Ishikawa (cell line): ENCODE data around the gene NEK7.

Experiments used
- EP300 ChIP-seq: IDR thresholded peaks from 2 replicates; pipeline ENCODE4 v1.6.1; 2012; ENCODE audit warnings: borderline replicate concordance
- NFIC ChIP-seq: IDR thresholded peaks from 2 replicates; pipeline ENCODE4 v1.6.1; 2012
- RAD21 ChIP-seq: IDR thresholded peaks from 2 replicates; pipeline ENCODE4 v1.6.1; 2012; ENCODE audit warnings: low read depth
- TAF1 ChIP-seq: IDR thresholded peaks from 2 replicates; pipeline ENCODE4 v1.6.1; 2012; ENCODE audit warnings: low read depth, mild to moderate bottlenecking
- TCF12 ChIP-seq: IDR thresholded peaks from 2 replicates; pipeline ENCODE4 v1.6.1; 2012; ENCODE audit warnings: low read depth
- TF ChIP-seq, protein P1 (sequence below): IDR thresholded peaks from 2 replicates; pipeline ENCODE4 v1.6.1; 2012; ENCODE audit warnings: low read depth, mild to moderate bottlenecking
- TF ChIP-seq, protein P2 (sequence below): IDR thresholded peaks from 2 replicates; pipeline ENCODE4 v1.6.1; 2012

DNA sequence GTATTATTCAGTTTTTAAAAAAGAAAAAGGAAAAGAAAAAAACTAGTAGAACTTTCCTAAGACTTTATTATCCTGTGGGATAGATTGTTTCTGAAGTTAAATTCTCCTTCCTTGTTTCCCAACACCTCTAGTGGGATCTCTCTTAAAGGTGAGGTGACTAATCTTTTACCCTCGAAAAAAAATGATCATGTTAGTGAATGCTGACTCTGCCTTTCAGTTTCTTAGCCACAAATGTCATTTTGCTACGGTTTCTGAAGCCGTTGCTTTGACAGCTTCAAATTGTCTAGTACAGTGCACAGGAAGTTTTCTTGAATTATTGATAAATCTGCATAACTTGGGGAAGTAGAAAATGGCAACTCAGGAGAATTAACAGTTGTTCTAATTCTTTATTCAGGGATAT, 13.0 kb upstream of the NEK7 start:
- no peak for TF ChIP-seq EP300
- no peak for TF ChIP-seq TAF1
- TF ChIP-seq NFIC: no peak
- TF ChIP-seq RAD21: no peak
- TF ChIP-seq, protein P1, sequence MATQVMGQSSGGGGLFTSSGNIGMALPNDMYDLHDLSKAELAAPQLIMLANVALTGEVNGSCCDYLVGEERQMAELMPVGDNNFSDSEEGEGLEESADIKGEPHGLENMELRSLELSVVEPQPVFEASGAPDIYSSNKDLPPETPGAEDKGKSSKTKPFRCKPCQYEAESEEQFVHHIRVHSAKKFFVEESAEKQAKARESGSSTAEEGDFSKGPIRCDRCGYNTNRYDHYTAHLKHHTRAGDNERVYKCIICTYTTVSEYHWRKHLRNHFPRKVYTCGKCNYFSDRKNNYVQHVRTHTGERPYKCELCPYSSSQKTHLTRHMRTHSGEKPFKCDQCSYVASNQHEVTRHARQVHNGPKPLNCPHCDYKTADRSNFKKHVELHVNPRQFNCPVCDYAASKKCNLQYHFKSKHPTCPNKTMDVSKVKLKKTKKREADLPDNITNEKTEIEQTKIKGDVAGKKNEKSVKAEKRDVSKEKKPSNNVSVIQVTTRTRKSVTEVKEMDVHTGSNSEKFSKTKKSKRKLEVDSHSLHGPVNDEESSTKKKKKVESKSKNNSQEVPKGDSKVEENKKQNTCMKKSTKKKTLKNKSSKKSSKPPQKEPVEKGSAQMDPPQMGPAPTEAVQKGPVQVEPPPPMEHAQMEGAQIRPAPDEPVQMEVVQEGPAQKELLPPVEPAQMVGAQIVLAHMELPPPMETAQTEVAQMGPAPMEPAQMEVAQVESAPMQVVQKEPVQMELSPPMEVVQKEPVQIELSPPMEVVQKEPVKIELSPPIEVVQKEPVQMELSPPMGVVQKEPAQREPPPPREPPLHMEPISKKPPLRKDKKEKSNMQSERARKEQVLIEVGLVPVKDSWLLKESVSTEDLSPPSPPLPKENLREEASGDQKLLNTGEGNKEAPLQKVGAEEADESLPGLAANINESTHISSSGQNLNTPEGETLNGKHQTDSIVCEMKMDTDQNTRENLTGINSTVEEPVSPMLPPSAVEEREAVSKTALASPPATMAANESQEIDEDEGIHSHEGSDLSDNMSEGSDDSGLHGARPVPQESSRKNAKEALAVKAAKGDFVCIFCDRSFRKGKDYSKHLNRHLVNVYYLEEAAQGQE: no peak
- TF ChIP-seq, protein P2, sequence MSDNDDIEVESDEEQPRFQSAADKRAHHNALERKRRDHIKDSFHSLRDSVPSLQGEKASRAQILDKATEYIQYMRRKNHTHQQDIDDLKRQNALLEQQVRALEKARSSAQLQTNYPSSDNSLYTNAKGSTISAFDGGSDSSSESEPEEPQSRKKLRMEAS: no peak
- TF ChIP-seq TCF12: no peak
